Measurements from ENCODE around the gene TNFRSF12A. TPM values are rescaled to one million over a fixed set of nuclear protein-coding genes. Genes with fewer than 3 reads are reported as not detected.

TNFRSF12A gene
- total and polyA plus RNA-seq, 2 of the 8 experiments (the other 6 are each of a cell fraction or from before 2014, with no cell fraction given) = 81.0 to 82.5 TPM

- CTCF ChIA-PET (ENCODE audit: partially characterized antibody) = interaction anchor here (0.6 to 8.3 kb wide), 10 partner anchors 11 to 64 kb away, joined by 3 to 76 read pairs (median 4); no protein-coding TSS in a partner anchor
- Histone ChIP-seq H3K23me2 (ENCODE audit: low read depth, low read length) (no peaks in the 10 kb centered on the region), H2BK12ac (ENCODE audit: low read depth, low read length) (peak within 1 kb of the TSS; percentile 94; the same call in 1 of the 2 replicates), H2BK5ac (ENCODE audit: low read depth, low read length) (peak within 1 kb of the TSS; percentile 44; the same call in 1 of the 2 replicates), H4K91ac (replicated peaks; ENCODE audit: insufficient read length, low read length) (no peak within 1 kb of the TSS), H4K5ac (ENCODE audit: insufficient read length, low read depth, low read length) (no peak within 1 kb of the TSS), H2BK15ac (ENCODE audit: low read length) (0 out of 2 replicates have a peak within 1 kb of the TSS, but pooled peaks have one; percentile 67), H3K9me3 (ENCODE audit: insufficient read depth in 2 of 2, low read depth in 1 of 2, low read length in 1 of 2) (no peaks in the 10 kb centered on the region), H2AFZ (ENCODE audit: low read length) (no peak within 1 kb of the TSS), H3K23ac (ENCODE audit: insufficient read length) (no peak within 1 kb of the TSS), H3K4me1 (replicated peaks in 1 of 4; ENCODE audit: control insufficient read depth in 3 of 4, insufficient read depth in 4 of 4, low read length in 3 of 4) (peaks cover 0 to 3% (median 1%) of the 10 kb centered on the region in 4 experiments; a peak in 2 of 7 replicates), H3K79me1 (ENCODE audit: low read depth, low read length) (no peaks in the 10 kb centered on the region), H2BK20ac (ENCODE audit: low read length) (0 out of 2 replicates have a peak within 1 kb of the TSS, but pooled peaks have one; percentile 32), H3K4ac (replicated peaks; ENCODE audit: insufficient read length, low read depth, low read length) (no peak within 1 kb of the TSS), H3K27me3 (replicated peaks in 1 of 4; ENCODE audit: control insufficient read depth in 3 of 4, extremely low read depth in 1 of 4, insufficient read depth in 3 of 4, low read length in 3 of 4) (no peaks in the 10 kb centered on the region), H3K9ac (replicated peaks in 1 of 4; ENCODE audit: extremely low read depth in 1 of 4, low read depth in 3 of 4, low read length in 3 of 4) (no peak within 1 kb of the TSS), H3K4me2 (ENCODE audit: insufficient read depth in 1 of 2, low read depth in 2 of 2, low read length in 2 of 2) (no peak within 1 kb of the TSS), H3K14ac (ENCODE audit: insufficient read length) (no peak within 1 kb of the TSS), H3K18ac (ENCODE audit: extremely low read depth, low read length) (peak within 1 kb of the TSS; percentile 71), H3K56ac (replicated peaks; ENCODE audit: insufficient read length, low read depth, low read length) (no peak within 1 kb of the TSS), H2AK5ac (ENCODE audit: low read depth, low read length) (0 out of 2 replicates have a peak within 1 kb of the TSS, but pooled peaks have one; percentile 39), H4K8ac (ENCODE audit: extremely low read depth, insufficient read depth, low read length) (no peak within 1 kb of the TSS; the same call in none of the 2 replicates), H3K4me3 (ENCODE audit: extremely low read depth in 1 of 4, insufficient read depth in 2 of 4, low read depth in 3 of 4, low read length in 4 of 4) (no peak within 1 kb of the TSS), H3K27ac (ENCODE audit: low read depth, low read length) (peak within 1 kb of the TSS; percentile 23; the same call in 1 of the 2 replicates), H3K79me2 (ENCODE audit: control insufficient read depth in 1 of 2, insufficient read depth in 2 of 2, low read length in 2 of 2) (no peaks in the 10 kb centered on the region), H4K20me1 (replicated peaks in 1 of 2; ENCODE audit: control insufficient read depth in 1 of 2, insufficient read depth in 2 of 2, low read length in 2 of 2) (no peaks in the 10 kb centered on the region), H3K36me3 (ENCODE audit: control insufficient read depth in 2 of 4, insufficient read depth in 4 of 4, low read length in 3 of 4) (no peaks in the 10 kb centered on the region), H2BK120ac (replicated peaks; ENCODE audit: low read depth, low read length) (no peak within 1 kb of the TSS)
- WGBS, 2 experiments (ENCODE audit: extremely low coverage in 1 of 2, insufficient coverage in 1 of 2, insufficient read length in 1 of 2, insufficient replicate concordance in 2 of 2, low coverage in 1 of 2, low lambda C conversion rate in 2 of 2, missing lambda C conversion rate in 1 of 2) = 88% methylated on average over 13 of the region's 13 CpGs; no CpG with 5 or more reads in 1 of the 2 experiments
- POLR2A ChIA-PET (ENCODE audit: partially characterized antibody) = interaction anchor here (0.6 to 12.7 kb wide), 11 partner anchors 10 to 61 kb away, joined by 3 to 140 read pairs (median 3); partner anchors contain the start of genes CLDN9 and ZSCAN10
- no peak for FAIRE-seq
- no peak for DNase-seq (ENCODE audit: low read depth in 1 of 2, low spot score in 2 of 2)
- TF ChIP-seq CBX5 (IDR thresholded peaks at IDR 0.05; ENCODE audit: low read depth, low read length) = no peak
- TF ChIP-seq KDM4A (IDR thresholded peaks at IDR 0.05; ENCODE audit: low read depth, low read length, severe bottlenecking) = no peak
- no peak for TF ChIP-seq EGR1 (IDR thresholded peaks at IDR 0.05; ENCODE audit: borderline replicate concordance, low read depth, low read length)
- no peak for TF ChIP-seq CTBP2 (IDR thresholded peaks at IDR 0.05; ENCODE audit: borderline replicate concordance, insufficient read depth, insufficient read length, low read length)
- no peak for TF ChIP-seq HDAC2 (IDR thresholded peaks at IDR 0.05; ENCODE audit: borderline replicate concordance in 1 of 2, low read depth in 2 of 2, low read length in 2 of 2)
- no peak for TF ChIP-seq HDAC6 (IDR thresholded peaks at IDR 0.05; ENCODE audit: low read depth, low read length)
- no peak for TF ChIP-seq CEBPB (IDR thresholded peaks at IDR 0.05; ENCODE audit: low read depth, low read length)
- no peak for TF ChIP-seq SIN3A (conservative IDR thresholded peaks at IDR 0.05 in 1 of 2, IDR thresholded peaks at IDR 0.05 in 1 of 2; ENCODE audit: low read depth in 1 of 2, low read length in 2 of 2)
- no peak for TF ChIP-seq MAFK (IDR thresholded peaks at IDR 0.05; ENCODE audit: low read depth, low read length)
- TF ChIP-seq ASH2L (IDR thresholded peaks at IDR 0.05; ENCODE audit: low read length) = no peak
- TF ChIP-seq, protein P1, sequence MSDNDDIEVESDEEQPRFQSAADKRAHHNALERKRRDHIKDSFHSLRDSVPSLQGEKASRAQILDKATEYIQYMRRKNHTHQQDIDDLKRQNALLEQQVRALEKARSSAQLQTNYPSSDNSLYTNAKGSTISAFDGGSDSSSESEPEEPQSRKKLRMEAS (IDR thresholded peaks at IDR 0.05) = no peak
Observed at GRCh38 chr16:3065069-3065741, 45.0 kb downstream of the TNFRSF12A start, which contains the start of gene IL32. TSS of gene IL32 (plus strand) at chr16:3065640. CDS start at chr16:3065812, 172 bp downstream.
